DMS 273 treated with DMSO at 0.1 percent for 48 hours (cell line): ENCODE data around the gene CFP.

Source experiments
- DNase-seq: peaks from one replicate; lab custom pipeline; 2025; lab: John Stamatoyannopoulos, UW

The CFP gene

GRCh38 chrX:47574076-47574546 lies 55.6 kb downstream of the CFP start:
- no peak for DNase-seq

GRCh38 chrX:47573341-47574075 lies 56.2 kb downstream of the CFP start:
- no peak for DNase-seq
